GM12864 (cell line): ENCODE data around the gene SH3GLB1.

Experiments used
- DNase-seq: peaks from one replicate; pipeline ENCODE4 v3.0.0-alpha.2; 2011; ENCODE audit warnings: low read depth
- H3K4me3 ChIP-seq: 2 replicates; pipeline ENCODE4 v1.5.1; 2011; ENCODE audit warnings: mild to moderate bottlenecking, low read depth, low read length, control low read depth
- TF ChIP-seq, protein P1 (sequence below): IDR thresholded peaks from 2 replicates; pipeline ENCODE4 v1.5.1; 2011; ENCODE audit warnings: low read depth, mild to moderate bottlenecking, moderate library complexity, low read length, control low read depth, inconsistent platforms; ENCODE audit errors: missing control alignments

Gene SH3GLB1

GRCh38 chr1:86731416-86731815 is 27.0 kb downstream of the SH3GLB1 start:
- TF ChIP-seq, protein P1, sequence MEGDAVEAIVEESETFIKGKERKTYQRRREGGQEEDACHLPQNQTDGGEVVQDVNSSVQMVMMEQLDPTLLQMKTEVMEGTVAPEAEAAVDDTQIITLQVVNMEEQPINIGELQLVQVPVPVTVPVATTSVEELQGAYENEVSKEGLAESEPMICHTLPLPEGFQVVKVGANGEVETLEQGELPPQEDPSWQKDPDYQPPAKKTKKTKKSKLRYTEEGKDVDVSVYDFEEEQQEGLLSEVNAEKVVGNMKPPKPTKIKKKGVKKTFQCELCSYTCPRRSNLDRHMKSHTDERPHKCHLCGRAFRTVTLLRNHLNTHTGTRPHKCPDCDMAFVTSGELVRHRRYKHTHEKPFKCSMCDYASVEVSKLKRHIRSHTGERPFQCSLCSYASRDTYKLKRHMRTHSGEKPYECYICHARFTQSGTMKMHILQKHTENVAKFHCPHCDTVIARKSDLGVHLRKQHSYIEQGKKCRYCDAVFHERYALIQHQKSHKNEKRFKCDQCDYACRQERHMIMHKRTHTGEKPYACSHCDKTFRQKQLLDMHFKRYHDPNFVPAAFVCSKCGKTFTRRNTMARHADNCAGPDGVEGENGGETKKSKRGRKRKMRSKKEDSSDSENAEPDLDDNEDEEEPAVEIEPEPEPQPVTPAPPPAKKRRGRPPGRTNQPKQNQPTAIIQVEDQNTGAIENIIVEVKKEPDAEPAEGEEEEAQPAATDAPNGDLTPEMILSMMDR = no peak
- DNase-seq = no peak
- H3K4me3 ChIP-seq = no peak overlapping the region

- DNase-seq = no peak
- H3K4me3 ChIP-seq = no peak overlapping the region
- TF ChIP-seq, protein P1 = no peak
Observed at GRCh38 chr1:86733340-86733739, 29.0 kb downstream of the SH3GLB1 start.

- TF ChIP-seq, protein P1 = no peak
- DNase-seq = no peak
- no peak overlapping the region for H3K4me3 ChIP-seq
Observed at GRCh38 chr1:86739648-86740509, 35.5 kb downstream of the SH3GLB1 start.

DNA sequence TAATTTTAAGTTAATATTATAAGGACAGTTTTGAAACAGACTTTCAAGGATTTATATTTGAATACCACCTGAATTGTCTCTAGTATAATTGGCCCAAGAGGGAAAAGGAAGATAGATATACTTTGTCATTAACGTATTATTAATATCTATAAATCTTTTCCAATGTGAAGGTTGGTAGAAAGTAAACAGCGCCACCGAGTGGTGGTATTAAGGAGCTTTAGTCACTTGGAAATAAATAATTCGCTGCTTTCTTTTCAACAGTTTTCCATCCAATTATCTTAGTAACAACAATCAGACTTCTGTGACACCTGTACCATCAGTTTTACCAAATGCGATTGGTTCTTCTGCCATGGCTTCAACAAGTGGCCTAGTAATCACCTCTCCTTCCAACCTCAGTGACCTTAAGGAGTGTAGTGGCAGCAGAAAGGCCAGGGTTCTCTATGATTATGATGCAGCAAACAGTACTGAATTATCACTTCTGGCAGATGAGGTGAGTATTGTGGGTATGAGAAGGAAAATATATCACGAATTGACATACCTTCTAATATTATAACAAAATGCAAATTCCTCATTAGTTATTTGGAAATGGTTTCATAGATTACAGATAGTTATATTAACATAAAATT is 37.7 kb downstream of the SH3GLB1 start:
- no peak for DNase-seq
- TF ChIP-seq, protein P1 = peak; percentile 44
- no peak overlapping the region for H3K4me3 ChIP-seq

GRCh38 chr1:86747304-86747703 is 42.9 kb downstream of the SH3GLB1 start:
- H3K4me3 ChIP-seq = no peak overlapping the region
- TF ChIP-seq, protein P1 = no peak
- no peak for DNase-seq

DNA sequence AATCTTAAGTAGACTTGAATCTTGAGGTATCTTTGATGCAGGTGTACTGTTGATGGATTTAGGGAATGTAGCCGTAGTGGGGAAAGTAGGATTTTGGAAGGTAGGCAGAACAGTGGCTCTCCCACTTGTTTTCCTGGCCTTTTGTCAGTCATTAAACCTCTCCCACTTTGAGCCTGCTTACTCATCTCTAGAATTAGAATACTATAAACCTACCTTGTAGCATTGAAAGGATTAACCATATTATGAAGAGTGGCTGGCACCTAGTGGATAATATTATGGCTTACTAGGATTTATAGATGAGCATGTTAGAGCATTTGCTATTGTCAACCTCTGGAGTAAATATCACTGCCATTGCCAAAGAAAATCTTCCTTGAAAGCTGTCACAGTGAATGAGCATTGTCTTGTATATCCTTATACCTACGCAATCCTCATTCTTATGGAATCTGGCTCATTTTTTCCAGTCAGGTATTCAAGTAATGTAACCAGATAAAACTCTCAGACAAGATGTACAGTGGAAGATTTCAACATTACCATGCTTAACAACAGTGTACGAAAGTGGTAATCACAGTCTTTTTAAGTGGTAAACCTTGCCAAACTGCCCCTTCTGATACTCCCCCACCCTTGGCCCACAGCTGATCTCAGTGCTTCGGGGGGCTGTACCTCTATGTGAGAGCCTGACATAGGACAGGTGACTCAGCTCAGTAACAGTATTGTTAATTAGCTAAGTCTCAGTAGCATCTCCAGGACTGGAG is 44.4 kb downstream of the SH3GLB1 start:
- no peak overlapping the region for H3K4me3 ChIP-seq
- DNase-seq = no peak
- TF ChIP-seq, protein P1 = no peak
